ENCODE measurements around the gene CRKL. TPM values are rescaled to one million over a fixed set of nuclear protein-coding genes. Genes with fewer than 3 reads are reported as not detected.
A peak's percentile ranks its signal among the peaks of the same experiment; 100 is the strongest.
"Not testable (repeated sequence)": the region's sequence is repeated elsewhere in the genome, so short reads cannot be mapped to it uniquely, and the experiment has no call there.

CRKL gene
- total RNA-seq, 1 experiment from 2014 or later, result 82.5 TPM

GRCh38 chr22:20940186-20940651 is 23.0 kb downstream of the CRKL start:
- peaks cover 22% of the 10 kb centered on the region for H3K36me3 ChIP-seq (ENCODE audit: insufficient read depth, low read length, poor library complexity, severe bottlenecking)
- peaks cover 11% of the 10 kb centered on the region for H3K4me1 ChIP-seq (ENCODE audit: insufficient read depth, low read length, poor library complexity, severe bottlenecking)
- no TSS peak for BruUV-seq (replicated peaks)
- TF ChIP-seq EZH2 (IDR thresholded peaks at IDR 0.05; ENCODE audit: borderline replicate concordance, low read depth, low read length, poor library complexity, severe bottlenecking), result no peak
- TF ChIP-seq CTCF (conservative IDR thresholded peaks at IDR 0.05; ENCODE audit: low read depth, low read length), result no peak
- DNase-seq (ENCODE audit: low spot score), result peak; percentile 54
- no peak overlapping the region for H3K27ac ChIP-seq (ENCODE audit: low read depth, low read length, poor library complexity, severe bottlenecking)
- H3K9me3 ChIP-seq (ENCODE audit: low read depth, low read length, poor library complexity, severe bottlenecking), result no peaks in the 10 kb centered on the region
- ChIA-PET CTCF (no interaction called here), POLR2A (ENCODE audit: low non-redundant PET) (interaction anchor here (0.6 kb wide), 1 partner anchor 9 kb away, joined by 7 read pairs; no protein-coding TSS in a partner anchor)
- no peaks in the 10 kb centered on the region for H3K27me3 ChIP-seq (replicated peaks; ENCODE audit: insufficient read depth, low read depth, low read length, poor library complexity)
- no peak overlapping the region for H3K4me3 ChIP-seq (ENCODE audit: low read depth, low read length, poor library complexity, severe bottlenecking)
- intact Hi-C loops (cut with micrococcal nuclease; ENCODE audit: unreplicated experiment), result loop anchor here (10.0 kb wide), 2 partner anchors 55 to 135 kb away; no protein-coding TSS in a partner anchor

GRCh38 chr22:20940904-20941385 is 23.7 kb downstream of the CRKL start:
- no peak overlapping the region for H3K4me3 ChIP-seq (ENCODE audit: low read depth, low read length, poor library complexity, severe bottlenecking)
- TF ChIP-seq EZH2 (IDR thresholded peaks at IDR 0.05; ENCODE audit: borderline replicate concordance, low read depth, low read length, poor library complexity, severe bottlenecking) (no peak), CTCF (conservative IDR thresholded peaks at IDR 0.05; ENCODE audit: low read depth, low read length) (no peak)
- H3K36me3 ChIP-seq (ENCODE audit: insufficient read depth, low read length, poor library complexity, severe bottlenecking), result peaks cover 15% of the 10 kb centered on the region
- no peak for DNase-seq (ENCODE audit: low spot score)
- intact Hi-C loops (cut with micrococcal nuclease; ENCODE audit: unreplicated experiment), result loop anchor here (10.0 kb wide), 2 partner anchors 56 to 136 kb away; no protein-coding TSS in a partner anchor
- no peaks in the 10 kb centered on the region for H3K9me3 ChIP-seq (ENCODE audit: low read depth, low read length, poor library complexity, severe bottlenecking)
- H3K27ac ChIP-seq (ENCODE audit: low read depth, low read length, poor library complexity, severe bottlenecking), result no peak overlapping the region
- H3K4me1 ChIP-seq (ENCODE audit: insufficient read depth, low read length, poor library complexity, severe bottlenecking), result peaks cover 11% of the 10 kb centered on the region
- H3K27me3 ChIP-seq (replicated peaks; ENCODE audit: insufficient read depth, low read depth, low read length, poor library complexity), result no peaks in the 10 kb centered on the region
- no TSS peak for BruUV-seq (replicated peaks)
- CTCF ChIA-PET, result no interaction called here
- POLR2A ChIA-PET (ENCODE audit: low non-redundant PET), result no interaction called here

GRCh38 chr22:20942203-20942902 is 25.1 kb downstream of the CRKL start:
- intact Hi-C loops (cut with micrococcal nuclease; ENCODE audit: unreplicated experiment), result loop anchor here (10.0 kb wide), 2 partner anchors 58 to 138 kb away; no protein-coding TSS in a partner anchor
- H3K36me3 ChIP-seq (ENCODE audit: insufficient read depth, low read length, poor library complexity, severe bottlenecking); H3K27me3 ChIP-seq (replicated peaks; ENCODE audit: insufficient read depth, low read depth, low read length, poor library complexity); H3K4me1 ChIP-seq (ENCODE audit: insufficient read depth, low read length, poor library complexity, severe bottlenecking); CTCF ChIA-PET; H3K27ac ChIP-seq (ENCODE audit: low read depth, low read length, poor library complexity, severe bottlenecking); BruUV-seq (replicated peaks); DNase-seq (ENCODE audit: low spot score); H3K9me3 ChIP-seq (ENCODE audit: low read depth, low read length, poor library complexity, severe bottlenecking); POLR2A ChIA-PET (ENCODE audit: low non-redundant PET); H3K4me3 ChIP-seq (ENCODE audit: low read depth, low read length, poor library complexity, severe bottlenecking): not testable (repeated sequence)

Measured in A673 (cell line).